GM18520 (cell line): ENCODE data around the gene KLHL5.
"Not testable (repeated sequence)": the region's sequence is repeated elsewhere in the genome, so short reads cannot be mapped to it uniquely, and the experiment has no call there.

ENCODE experiments used
- ATAC-seq: cut with Tn5 transposase; IDR thresholded peaks from one replicate; pipeline ENCODE4 v1.9.1; 2021; ENCODE audit not compliant: unreplicated experiment

The KLHL5 gene

DNA sequence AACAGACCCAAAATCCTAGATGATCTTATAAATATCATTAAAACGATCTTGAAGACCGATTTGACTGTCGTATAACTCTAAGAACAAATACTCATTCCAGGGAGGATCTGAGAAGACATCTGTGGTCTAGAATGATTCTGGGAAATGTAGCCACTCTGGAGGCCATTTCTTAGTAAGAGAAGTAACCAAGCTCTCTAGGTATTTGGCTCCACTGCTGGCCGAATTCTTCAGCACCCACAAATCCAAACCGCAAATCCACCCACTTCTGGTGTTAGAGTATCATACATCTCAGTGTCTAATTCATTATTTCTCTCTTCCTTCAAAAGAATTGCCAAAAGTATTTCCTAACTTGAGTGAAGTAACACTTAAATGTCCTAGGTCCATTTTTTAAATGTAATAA lies 23.9 kb downstream of the KLHL5 start:
- ATAC-seq: no peak

DNA sequence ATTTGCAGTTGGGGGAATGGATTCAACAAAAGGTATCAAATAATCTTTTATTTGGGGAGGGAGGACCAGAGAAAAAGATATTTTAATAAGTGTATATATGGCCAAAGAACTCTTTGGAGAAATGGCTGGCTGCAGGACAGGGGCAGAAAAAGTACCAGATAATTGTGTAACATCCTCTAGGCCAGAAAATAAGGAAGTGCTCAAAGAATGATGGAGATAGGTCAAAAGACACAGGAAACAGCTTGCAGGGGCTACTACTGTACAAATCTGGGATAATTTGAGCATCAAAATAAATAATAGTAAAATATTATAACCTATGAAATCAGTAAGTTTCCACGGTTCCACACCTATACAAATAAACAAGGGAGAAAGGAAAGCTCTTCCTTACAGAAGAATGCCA lies 34.8 kb downstream of the KLHL5 start:
- ATAC-seq: no peak

DNA sequence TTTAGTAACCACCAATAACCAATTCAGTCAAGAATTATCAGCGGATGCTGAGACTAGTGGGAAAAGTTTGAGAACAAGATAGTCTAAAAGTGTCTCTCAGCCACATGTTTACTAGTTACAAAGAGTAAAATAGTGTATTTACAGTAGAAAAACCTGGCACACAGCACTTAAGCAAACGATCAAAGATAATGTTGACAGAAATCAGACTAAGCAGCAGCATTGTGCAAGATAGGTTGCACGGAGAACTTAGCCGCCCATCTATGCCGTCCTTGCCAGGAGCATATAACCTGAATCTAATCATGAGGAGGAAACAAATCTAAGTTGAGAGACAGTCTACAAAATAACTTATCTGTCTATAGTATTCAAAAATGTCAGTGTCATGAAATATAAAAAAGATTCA lies 35.3 kb downstream of the KLHL5 start:
- no peak for ATAC-seq

DNA sequence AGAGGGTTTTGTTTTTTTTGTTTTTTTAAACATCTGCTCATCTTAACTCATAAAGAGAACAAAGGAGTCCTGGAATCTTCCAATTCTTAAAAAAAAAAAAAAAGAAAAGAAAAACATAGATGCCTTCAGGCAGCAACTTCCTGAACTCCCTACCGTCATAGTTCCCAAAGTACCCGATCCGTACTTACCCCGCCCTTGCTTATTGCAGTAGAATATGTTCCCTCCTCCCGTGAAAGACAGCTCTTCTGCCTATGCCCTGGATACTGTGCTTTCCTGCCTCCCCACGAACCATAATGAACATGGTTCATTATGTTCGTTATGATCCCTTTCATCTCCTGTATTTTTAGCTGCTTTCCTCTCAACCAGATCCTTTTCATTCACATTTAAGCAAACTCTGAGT lies 40.3 kb downstream of the KLHL5 start:
- no peak for ATAC-seq

DNA sequence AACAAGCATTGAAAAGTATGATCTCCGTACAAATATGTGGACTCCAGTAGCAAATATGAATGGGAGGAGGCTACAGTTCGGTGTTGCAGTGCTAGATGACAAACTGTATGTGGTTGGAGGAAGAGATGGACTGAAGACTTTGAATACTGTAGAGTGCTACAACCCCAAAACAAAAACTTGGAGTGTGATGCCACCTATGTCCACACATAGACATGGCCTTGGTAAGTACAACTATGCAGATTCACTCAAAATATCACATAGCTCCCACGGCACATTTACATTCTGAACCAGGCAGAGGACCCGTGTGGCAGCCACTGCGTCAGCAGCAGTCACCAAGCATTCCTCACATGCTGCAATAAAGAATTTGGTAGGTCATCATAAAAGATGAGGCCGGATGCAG lies 41.3 kb downstream of the KLHL5 start:
- no peak for ATAC-seq

DNA sequence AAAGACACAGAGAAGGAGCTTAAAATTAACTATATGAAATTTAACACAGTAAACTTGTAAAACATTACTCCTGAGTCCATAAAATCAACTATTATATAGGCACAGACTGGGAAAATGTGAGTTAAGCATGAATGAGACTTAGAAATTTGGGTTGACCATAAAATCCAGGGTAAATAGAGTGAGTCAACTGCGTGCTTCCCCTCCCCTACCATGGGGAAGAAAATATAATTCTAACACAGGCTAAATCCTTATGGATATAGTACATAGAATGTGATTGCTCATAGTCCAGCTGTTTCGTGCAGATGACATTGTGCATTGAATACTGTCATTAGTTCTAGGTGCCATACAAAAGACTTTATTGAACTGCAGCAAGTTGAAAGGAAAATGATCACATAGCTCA lies 42.2 kb downstream of the KLHL5 start:
- no peak for ATAC-seq

DNA sequence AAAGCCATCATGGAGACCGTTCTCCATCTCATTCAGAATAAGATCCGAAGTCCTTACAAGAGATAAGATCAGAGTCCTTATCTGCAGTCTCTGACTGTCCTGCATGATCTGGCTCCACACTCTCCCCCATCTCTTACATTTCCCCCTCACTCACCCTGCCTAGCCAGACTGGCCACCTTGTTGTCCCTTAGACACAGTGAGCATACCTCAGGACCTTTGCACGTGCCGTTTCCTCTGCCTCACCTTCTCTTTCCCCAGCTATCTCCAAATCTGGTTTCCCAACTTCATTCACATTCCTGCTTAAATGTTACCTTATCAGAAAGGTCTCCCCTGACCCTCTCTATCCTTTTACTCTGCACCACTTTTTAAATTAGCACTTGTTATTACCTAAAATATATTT lies 44.0 kb downstream of the KLHL5 start:
- ATAC-seq: no peak

DNA sequence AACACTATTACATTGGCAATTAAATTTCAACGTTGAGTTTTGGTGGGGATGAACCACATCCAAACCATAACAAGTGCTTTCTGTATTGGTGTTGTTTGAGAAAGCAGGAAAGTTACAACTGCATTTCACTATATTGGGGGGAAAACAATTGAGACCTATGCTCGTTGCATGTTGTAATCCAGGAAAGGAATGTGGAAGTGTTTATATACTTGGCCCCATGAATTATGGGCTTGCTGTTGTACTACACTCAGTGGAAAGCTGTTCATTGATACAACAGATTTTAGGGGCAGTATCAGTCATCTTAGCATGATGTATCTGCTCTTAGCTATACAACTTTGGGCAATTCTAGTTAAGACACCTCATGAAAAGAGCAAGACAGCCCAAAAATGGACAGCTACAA lies 52.4 kb downstream of the KLHL5 start:
- ATAC-seq: no peak

DNA sequence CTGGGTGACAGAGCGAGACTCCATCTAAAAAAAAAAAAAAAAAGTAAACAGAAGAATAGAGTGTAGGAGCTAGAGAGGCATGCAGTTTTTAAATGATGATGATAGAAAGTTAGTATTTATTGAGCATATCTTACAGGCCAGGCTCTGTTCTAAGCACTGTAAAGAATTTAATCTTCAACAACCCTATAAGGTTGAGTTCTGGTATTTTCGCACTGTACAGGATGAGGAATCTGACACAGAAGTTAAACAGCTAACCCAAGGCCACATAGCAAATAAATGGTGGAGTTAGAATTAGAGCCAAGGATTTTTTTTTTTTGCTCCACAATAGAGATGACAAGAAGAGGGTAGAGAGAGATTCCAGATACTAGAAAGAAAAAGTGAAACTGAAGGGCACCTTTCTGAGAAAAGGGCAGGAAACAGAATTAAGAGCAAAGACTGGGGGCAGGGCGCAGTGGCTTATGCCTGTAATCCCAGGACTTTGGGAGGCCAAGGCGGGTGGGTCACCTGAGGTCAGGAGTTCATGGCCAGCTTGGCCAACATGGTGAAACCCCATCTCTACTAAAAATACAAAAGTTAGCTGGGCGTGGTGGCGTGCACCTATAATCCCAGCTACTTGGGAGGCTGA lies 56.1 kb downstream of the KLHL5 start:
- ATAC-seq: no peak

DNA sequence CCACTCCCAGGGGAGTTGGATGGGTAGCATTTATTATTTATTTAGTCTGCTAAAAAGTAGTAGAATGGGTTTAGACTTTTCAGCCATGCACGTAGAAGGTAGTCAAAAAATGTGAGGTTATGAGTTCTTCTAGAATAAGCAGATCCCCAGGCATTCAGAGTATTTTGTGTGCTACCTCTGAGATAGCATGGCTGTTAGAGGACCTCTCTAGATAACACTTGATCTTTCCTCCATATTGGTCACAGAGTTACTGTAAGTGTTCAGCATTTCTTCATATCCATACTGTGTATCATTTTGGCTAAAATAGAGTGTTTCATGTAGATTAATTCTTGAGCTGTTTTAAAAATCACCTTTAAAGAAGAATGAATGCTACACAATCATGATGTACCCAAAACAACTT lies 58.4 kb downstream of the KLHL5 start:
- no peak for ATAC-seq

DNA sequence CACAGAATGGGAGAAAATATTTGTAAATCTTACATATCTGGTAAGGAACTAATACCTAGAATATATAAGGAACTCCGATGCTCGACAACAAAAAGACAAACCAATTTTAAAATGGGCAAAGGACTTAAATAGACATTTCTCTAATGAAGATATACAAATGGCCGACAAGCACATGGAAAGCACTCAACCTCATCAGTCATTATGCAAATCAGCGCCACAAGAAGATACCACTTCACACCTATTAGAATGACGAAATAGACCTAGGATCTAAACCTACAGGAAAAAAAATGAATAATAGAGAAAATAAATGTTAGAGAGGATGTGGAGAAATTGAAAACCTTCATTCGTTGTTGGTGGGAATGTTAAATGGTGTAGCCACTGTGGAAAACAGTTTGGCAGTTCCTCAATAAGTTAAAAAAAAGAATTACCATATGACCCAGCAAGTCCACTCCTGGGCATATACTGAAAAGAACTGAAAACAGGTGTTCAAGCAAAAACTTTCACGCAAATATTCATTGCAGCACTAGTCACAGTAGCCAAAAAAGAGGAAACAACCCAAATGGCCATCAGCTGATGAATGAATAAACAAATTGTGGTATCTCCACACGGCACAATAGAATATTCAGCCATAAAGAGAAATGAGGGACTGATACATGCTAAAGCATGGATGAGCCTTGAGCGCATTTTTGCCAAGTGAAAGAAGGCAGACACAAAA lies 63.0 kb downstream of the KLHL5 start:
- peak; percentile 70 for ATAC-seq

DNA sequence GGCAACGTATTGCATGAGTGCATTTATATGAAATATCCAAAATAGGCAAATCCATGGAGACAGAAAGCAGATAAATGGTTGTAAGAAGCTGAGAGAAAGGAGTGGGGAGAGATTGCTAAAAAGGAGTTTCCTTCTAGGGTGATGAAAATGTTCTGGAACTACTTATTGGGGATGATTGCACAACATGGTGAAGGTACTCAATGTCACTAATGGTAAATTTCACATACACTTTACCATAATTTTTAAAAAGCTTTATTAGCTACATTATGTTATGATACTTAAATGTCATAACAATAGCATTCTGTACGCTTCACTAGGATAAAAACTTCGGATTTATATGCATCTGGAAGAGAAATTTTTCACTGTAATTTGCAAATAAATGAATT lies 63.6 kb downstream of the KLHL5 start:
- no peak for ATAC-seq

DNA sequence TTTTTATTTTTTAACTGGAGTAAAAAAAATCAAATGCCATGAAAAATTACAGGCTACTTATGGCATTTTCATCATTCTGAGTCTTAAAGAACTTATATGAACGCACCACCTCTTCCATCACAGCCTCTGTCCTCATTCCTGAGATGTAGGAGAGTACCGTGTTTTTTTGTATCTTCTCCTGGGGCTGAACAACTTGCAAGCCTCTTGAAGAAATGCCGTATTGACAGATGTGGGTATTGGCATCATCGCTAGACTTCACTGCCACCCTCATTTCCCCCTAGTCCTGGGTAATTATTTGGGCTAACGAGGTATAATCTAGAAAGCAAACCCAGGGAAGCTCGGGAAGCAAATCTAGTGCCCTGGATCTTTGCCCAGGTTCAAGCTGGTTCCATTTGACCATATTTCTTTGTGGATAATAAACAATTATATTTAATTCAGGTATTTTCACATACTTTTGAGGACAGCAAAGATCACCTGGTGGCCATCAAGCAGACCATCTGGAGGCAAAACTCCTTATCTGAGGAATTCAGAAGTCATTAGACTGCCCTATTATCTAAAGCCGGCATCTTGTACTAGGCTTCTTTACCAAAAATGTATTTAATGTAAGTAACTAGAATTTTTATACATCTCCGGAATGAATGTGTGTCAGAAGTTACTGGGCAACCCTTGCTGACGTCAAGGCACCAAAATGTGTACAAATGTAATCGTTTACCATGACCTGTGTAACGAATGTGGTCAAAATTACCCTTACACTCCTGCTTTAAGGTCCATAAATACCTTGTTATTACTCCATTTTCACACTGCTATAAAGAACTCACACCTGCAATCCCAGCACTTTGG lies 64.4 kb downstream of the KLHL5 start:
- ATAC-seq: no peak

DNA sequence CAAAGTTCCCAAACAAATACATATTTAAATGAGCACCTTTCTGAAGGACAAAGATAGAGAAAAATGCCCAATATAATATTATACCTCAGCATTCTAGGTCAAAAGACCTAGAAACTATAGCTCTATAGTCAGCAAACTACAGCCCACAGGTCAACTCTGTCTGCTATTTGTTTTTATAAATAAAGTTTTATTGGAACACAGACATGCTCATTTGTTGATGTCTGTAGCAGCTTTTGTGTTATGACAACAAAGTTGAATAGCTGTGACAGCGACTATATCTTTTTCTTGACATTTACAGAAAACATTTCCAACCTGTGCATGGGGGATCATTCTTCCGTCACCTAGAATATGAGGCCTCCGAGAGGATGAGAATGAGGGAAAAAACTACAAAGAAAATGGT lies 71.6 kb downstream of the KLHL5 start:
- ATAC-seq: no peak

DNA sequence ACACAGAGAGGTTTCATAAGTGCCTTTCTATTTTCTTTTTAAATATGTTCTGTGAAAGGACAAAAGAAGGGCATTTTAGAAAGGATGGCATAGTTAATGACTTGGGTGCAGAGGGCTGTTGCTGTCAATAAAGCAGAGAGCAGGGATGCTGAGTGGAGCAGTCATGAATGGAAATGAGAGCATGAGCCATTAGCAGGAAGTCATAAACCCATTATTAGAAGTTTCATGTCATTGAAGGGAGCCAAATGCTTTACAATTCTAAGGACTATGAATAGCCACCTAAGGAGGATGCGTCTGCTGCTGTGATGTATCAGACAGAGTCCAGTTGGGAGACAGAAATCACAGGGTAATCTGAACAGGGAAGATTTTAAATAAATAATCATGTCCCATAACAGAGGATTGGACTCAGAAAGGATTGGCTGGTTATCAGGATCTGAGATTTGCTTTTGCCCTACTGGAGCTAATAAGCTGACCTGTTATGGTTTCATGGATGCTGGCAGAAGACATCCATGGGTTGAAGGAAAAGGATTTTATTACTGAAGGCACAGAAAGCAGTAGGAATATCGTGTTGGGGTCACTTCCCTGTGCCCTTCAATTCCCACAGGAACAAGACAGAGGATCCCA lies 72.8 kb downstream of the KLHL5 start:
- no peak for ATAC-seq

DNA sequence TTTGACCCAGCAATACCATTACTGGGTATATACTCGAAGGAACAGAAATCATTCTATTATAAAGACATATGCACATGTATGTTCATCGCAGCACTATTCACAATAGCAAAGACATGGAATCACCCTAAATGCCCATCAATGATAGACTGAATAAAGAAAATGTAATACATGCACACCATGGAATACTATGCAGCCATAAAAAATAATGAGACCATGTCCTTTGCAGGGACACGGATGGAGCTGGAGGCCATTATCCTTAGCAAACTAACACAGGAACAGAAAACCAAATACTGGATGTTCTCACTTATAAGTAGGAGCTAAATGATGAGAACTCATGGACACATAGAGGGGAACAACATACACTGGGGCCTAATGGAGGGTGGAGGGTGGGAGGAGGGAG lies 76.2 kb downstream of the KLHL5 start:
- ATAC-seq: not testable (repeated sequence)

DNA sequence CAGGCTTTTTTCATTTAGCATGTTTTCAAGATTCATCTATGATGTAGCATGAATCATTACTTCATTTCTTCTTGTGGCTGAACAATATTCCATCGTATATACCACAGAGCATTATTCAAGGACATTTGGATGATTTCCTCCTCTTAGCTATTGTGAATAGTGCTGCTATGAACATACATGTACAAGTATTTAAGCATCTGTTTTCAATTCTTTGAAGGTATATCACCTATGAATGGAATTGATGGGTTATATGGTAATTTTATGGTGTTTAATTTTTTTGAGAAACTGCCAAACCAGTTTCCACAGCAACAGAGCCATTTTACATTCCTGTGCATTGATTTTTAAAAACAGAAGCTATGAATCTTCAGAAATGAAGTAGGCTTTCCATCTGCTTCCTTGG lies 84.2 kb downstream of the KLHL5 start:
- ATAC-seq: no peak

DNA sequence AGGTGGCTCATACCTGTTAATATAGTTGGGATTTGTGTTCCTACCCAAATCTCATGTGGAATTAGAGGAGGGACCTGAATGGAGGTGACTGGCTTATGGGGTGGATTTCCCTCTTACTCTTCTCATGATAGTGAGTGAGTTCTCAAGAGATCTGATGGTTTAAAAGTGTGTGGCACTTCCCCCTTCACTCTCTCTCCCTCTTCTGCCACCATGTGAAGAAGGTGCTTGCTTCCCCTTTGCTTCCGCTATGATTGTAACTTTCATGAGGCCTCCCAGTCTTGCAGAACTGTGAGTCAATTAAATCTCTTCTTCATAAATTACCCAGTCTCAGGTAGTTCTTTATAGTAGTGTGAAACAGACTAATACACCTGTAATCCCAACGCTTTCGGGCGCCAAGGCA lies 92.0 kb downstream of the KLHL5 start:
- no peak for ATAC-seq

DNA sequence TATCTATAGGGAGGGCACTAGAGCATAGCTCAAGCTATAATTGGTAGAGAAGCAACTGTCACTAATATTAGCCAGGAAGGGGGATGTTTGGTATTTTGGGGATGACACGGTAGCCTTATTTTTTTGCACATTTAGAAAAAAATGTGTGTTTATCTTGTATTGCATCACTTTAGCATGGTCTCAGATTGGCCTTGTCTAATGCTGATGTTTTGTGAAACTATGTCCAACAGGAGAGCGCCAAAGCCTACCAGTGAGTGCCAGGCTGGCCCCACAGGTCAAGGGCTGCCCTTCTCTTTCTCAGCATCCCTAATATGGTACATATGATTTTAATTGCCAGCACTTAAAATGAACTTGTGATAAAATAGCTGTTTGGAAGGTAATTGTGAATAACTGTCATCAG lies 95.5 kb downstream of the KLHL5 start:
- ATAC-seq: no peak

DNA sequence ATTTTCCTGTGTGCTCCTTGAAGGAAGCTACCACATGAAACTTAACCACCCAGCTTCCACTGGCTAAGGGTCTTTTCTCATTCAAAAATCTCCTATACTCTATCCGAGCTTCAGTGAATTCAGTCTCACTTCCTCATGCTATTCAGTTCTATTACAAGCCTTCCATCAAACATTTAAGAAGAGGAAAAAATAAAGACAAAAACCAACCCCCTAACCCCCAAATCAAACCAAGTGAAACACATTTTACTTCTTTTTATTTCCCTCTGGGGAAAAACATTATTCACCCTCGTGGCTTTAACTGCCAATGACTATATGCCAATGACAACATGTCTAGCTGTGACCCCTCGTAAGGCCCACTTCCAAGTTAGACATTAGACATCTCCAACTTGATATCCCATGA lies 104.1 kb downstream of the KLHL5 start:
- ATAC-seq: no peak

DNA sequence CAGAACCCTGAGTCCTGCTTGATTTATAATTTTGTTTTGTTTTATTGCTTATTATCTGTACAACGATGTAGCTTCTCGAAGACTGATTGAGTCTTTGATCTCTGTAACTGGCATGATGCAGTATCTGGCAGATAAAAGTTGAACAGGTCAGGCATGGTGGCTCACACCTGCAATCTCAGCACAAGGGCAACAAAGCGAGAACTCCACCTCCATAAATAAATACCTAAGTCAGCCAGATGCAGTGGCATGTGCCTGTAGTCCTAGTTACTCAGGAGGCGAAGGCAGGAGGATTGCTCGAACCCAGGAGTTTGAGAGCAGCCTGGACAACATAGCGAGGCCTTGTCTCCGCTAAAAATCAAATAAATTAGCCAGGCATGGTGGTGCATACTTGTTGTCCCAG lies 104.6 kb downstream of the KLHL5 start:
- ATAC-seq: no peak

DNA sequence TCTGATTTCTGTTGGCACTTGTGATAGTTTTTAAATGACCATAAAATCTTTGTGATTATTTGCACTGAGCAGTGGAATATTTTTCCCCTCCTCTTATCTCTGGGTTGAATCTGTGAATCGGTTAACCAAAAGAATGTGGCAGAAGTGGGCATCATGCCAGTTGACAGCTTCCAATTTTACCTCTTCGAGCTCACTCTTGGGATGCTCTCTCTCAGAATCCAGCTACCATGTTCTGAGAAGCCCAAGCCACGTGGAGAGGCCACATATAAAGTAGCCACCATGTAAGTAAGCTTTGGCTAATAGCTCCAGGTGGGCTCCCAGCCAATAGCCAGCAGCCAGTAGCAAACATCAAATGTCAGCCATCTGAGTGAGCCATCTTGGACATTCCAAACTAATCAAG lies 107.4 kb downstream of the KLHL5 start:
- no peak for ATAC-seq
